HFFc6 (cell line): ENCODE data around the gene AQP6. TPM values are rescaled to one million over a fixed set of nuclear protein-coding genes. Genes with fewer than 3 reads are reported as not detected.

Experiments used
- DNase-seq: peaks from one replicate; pipeline ENCODE4 v3.0.0-alpha.2; 2018
- H3K27ac Mint-ChIP-seq: 2 replicates; pipeline ENCODE4 v1.8.0; 2020; ENCODE audit warnings: mild to moderate bottlenecking, mixed read lengths
- H3K27me3 Mint-ChIP-seq: 2 replicates; pipeline ENCODE4 v1.8.0; 2021; ENCODE audit warnings: mild to moderate bottlenecking, moderate library complexity, mixed read lengths; ENCODE audit not compliant: insufficient read depth
- H3K36me3 Mint-ChIP-seq: 2 replicates; pipeline ENCODE4 v1.8.0; 2021; ENCODE audit warnings: low read depth, mixed read lengths
- H3K4me1 Mint-ChIP-seq: 2 replicates; pipeline ENCODE4 v1.8.0; 2020; ENCODE audit warnings: low read depth, mixed read lengths
- H3K4me3 Mint-ChIP-seq: 2 replicates; pipeline ENCODE4 v1.8.0; 2020; ENCODE audit warnings: mild to moderate bottlenecking, moderate library complexity, mixed read lengths
- H3K9me3 Mint-ChIP-seq: 2 replicates; pipeline ENCODE4 v1.8.0; 2020; ENCODE audit warnings: mild to moderate bottlenecking, mixed read lengths
- CTCF ChIP-seq: fragments of 200-600 bp; sonication (generic); IDR thresholded peaks from 2 replicates; pipeline ENCODE4 v1.5.0; 2021; ENCODE audit warnings: antibody characterized with exemption, mild to moderate bottlenecking
- total RNA-seq, 6 experiments: library from RNA; stranded (reverse); fragmentation: NEBNext Ultra II Directional; extraction: Animal tissue kit (Norgen Biotek cat#: 25700); gene quantifications; 2 replicates in 1 of 6; 3 replicates in 5 of 6; pipeline ENCODE4 v1.2.3, GENCODE V29; 2021

The AQP6 gene
- total RNA-seq, 6 experiments from 2014 or later = not detected

GRCh38 chr12:49967042-49967776, 5.5 kb upstream of the AQP6 start:
- H3K36me3 Mint-ChIP-seq = no peaks in the 10 kb centered on the region
- peaks cover 20% of the 10 kb centered on the region for H3K27me3 Mint-ChIP-seq
- no peaks in the 10 kb centered on the region for H3K4me1 Mint-ChIP-seq
- TF ChIP-seq CTCF = peak; percentile 93
- no peaks in the 10 kb centered on the region for H3K9me3 Mint-ChIP-seq
- H3K27ac Mint-ChIP-seq = no peak overlapping the region
- peak; percentile 71 for DNase-seq
- peak overlapping the region; percentile 76 for H3K4me3 Mint-ChIP-seq

- H3K27ac Mint-ChIP-seq = no peak overlapping the region
- DNase-seq = no peak
- TF ChIP-seq CTCF = no peak
- H3K4me3 Mint-ChIP-seq = peak overlapping the region; percentile 76
- H3K36me3 Mint-ChIP-seq = no peaks in the 10 kb centered on the region
- no peaks in the 10 kb centered on the region for H3K9me3 Mint-ChIP-seq
- H3K4me1 Mint-ChIP-seq = no peaks in the 10 kb centered on the region
- H3K27me3 Mint-ChIP-seq = peaks cover 20% of the 10 kb centered on the region
Observed at GRCh38 chr12:49967777-49968250, 4.9 kb upstream of the AQP6 start.

- Mint-ChIP-seq H3K4me3 (no peak overlapping the region), H3K27ac (no peak overlapping the region), H3K27me3 (peaks cover 22% of the 10 kb centered on the region), H3K9me3 (no peaks in the 10 kb centered on the region), H3K4me1 (no peaks in the 10 kb centered on the region), H3K36me3 (no peaks in the 10 kb centered on the region)
- TF ChIP-seq CTCF = no peak
- DNase-seq = no peak
Observed at GRCh38 chr12:49968471-49968870, 4.3 kb upstream of the AQP6 start.

- peaks cover 19% of the 10 kb centered on the region for H3K27me3 Mint-ChIP-seq
- no peak overlapping the region for H3K4me3 Mint-ChIP-seq
Observed at GRCh38 chr12:49969027-49969426, 3.7 kb upstream of the AQP6 start.

GRCh38 chr12:49969651-49970429, 2.9 kb upstream of the AQP6 start:
- Mint-ChIP-seq H3K36me3 (no peaks in the 10 kb centered on the region), H3K4me1 (no peaks in the 10 kb centered on the region), H3K27ac (no peak overlapping the region), H3K4me3 (no peak overlapping the region), H3K9me3 (no peaks in the 10 kb centered on the region), H3K27me3 (peaks cover 10% of the 10 kb centered on the region)
- no peak for TF ChIP-seq CTCF
- no peak for DNase-seq

More at GRCh38 chr12:49969027-49969426, 3.7 kb upstream of the AQP6 start:
- no peak overlapping the region for H3K27ac Mint-ChIP-seq
- no peaks in the 10 kb centered on the region for H3K9me3 Mint-ChIP-seq
- DNase-seq = no peak
- H3K4me1 Mint-ChIP-seq = no peaks in the 10 kb centered on the region
- TF ChIP-seq CTCF = no peak
- H3K36me3 Mint-ChIP-seq = no peaks in the 10 kb centered on the region
